RPMI7951 (cell line): ENCODE measurements around the gene GRB2. TPM values are rescaled to one million over a fixed set of nuclear protein-coding genes. Genes with fewer than 3 reads are reported as not detected.
A peak's percentile ranks its signal among the peaks of the same experiment; 100 is the strongest.
"Not testable (repeated sequence)": the region's sequence is repeated elsewhere in the genome, so short reads cannot be mapped to it uniquely, and the experiment has no call there.

ENCODE experiments used
- DNase-seq: peaks from one replicate; pipeline ENCODE4 v3.0.0-alpha.2; 2012; ENCODE audit warnings: low read depth
- total RNA-seq: library from RNA; depleted of rRNA; stranded (reverse); fragments of >200 nt; shearing (Covaris generic); gene quantifications from 2 replicates; pipeline ENCODE4 v1.2.3, GENCODE V29; 2014; rRNA removed

Gene GRB2
- total RNA-seq, 1 experiment from 2014 or later: 75.1 TPM

DNA sequence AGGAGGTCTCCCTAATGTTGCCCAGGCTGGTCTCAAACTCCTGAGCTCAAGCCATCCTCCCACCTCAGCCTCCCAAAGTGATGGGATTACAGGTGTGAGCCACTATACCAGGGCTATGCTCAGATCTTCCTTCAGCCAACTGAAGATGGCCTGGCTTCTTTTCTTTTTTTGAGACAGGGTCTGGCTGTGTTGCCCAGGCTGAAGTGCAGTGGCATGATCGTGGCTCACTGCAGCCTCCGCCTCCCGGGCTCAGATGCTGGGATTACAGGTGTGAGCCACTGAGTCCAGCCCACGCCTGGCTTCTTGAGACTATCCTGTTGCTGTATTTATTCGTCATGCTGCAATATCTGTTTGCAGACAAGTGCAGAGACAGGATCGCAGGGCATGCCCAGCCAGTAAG lies 120.4 kb downstream of the GRB2 start:
- no peak for DNase-seq

DNA sequence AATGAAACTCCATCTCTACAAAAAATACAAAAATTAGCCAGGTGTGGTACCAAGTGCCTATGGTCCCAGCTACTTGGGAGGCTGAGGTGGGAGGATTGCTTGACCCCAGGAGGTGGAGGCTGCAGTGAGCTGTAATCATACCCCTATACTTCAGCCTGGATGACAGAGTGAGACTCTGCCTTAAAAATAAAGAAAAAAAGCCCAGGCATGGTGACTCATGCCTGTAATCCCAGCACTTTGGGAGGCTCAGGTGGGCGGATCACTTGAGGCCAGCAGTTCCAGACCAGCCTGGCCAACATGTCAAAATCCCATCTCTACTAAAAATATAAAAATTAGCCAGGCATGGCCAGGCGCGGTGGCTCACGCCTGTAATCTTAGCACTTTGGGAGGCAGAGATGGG lies 125.3 kb downstream of the GRB2 start:
- DNase-seq: not testable (repeated sequence)

DNA sequence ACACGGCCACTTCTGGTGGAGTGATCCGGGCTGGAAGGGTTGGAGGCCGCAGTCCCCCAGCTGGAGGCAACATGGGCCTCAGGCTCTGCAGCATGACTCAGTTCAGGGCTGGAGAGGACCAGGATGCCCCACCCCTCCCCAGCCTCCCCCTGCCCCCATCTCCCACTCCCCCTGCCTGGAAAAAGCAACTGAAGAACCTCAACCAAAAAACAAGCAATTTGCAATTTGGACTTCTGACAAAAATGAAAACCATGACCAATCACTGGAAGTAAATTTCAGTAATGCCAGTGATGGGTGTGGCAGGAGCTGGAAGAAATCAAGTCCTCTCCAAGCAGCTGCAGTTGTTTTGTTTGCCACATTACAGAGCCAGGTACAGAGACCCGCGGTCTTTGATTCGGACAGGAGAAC lies 127.8 kb downstream of the GRB2 start:
- DNase-seq: peak; percentile 64

DNA sequence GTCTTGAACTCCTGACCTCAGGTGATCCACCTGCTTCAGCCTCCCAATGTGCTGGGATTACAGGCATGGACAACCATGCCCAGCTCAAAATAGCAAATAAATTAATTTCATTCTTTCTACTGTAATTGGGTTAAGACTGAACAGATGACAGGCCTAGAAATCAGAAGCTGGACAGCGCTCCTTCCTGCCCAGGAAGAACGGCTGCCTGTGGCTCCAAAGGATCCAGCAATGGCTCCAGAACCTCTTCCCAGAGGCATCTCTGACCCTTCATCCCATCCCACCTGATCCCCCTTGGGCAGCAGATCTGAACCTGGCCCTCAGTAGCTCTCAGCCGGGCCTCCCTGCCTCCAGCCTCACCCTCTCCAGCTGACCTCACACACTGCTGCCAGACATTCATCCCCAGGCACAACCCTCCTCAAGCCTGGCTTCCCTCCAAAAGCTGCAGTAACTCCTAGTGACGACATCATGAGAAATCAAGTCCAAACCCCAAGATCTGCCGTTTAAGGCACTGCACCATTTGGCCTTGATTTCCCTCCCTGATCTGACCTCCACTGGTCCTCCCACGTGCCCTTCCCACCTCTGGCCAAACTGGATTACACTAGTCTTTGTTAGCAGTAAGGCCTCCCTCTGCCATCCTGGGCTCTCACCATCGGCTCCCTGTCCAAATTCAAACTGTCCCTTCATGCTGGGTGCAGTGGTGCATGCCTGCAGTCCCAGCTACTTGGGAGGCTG lies 131.3 kb downstream of the GRB2 start:
- peak; percentile 65 for DNase-seq

DNA sequence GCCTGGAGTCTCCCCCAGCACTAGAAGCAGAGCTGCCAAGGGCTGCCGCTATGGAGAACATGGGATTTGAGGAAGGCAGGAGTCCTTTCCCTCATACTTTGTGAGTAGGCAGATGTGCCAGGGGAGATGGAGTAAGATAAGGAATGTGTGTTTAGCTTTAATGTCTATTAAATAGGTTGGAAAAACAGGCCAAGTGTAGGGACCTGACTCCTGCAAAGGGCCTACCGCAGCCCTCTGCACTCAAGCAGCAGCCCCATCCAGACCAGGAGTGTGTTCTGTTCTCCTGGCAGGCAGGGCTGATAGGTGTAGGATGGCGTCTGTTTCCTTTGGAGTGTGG lies 132.7 kb downstream of the GRB2 start:
- DNase-seq: no peak

DNA sequence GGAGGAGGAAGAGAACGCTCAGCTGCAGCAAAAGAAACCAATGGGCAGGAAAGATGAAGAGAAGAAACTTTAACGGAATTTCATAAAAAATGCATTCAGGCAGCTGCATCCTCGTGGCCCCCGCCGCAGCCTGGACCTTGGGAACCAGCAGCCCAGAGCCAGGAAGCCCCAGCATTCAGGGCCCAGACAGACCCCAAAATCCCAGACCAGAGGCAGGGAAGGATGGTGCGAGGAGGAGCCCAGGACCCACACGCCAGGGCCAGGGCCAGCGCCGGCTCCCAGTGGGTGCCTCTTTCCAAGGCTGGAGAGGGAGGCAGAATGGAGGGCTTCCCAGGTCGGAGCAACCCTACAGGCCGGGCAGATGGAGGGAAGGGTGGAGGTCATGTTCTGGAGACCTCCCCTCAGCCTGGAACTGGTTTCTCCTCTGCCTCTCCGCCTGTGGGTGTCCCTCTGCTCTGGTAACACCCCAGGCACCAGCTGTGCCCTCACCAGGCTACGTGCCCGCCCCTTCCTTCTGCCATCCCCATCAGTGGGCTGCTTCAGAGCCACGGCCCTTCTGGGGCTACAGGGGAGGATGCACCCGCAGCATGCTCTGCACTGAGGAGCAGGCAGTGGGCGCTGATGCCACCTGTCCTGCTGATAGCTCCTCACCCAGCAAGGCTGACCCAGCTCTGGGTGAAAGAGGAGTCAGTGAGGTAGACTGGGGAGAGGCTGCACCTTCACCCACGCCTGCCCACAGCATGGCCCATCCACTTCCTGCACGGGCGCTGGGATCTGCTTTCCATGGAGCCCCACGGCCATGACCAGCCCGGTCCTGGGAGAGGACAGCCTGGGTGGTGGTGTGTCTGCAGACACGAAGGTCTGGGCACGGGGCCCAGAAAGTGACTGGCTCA lies 133.3 kb downstream of the GRB2 start:
- DNase-seq: peak; percentile 51

DNA sequence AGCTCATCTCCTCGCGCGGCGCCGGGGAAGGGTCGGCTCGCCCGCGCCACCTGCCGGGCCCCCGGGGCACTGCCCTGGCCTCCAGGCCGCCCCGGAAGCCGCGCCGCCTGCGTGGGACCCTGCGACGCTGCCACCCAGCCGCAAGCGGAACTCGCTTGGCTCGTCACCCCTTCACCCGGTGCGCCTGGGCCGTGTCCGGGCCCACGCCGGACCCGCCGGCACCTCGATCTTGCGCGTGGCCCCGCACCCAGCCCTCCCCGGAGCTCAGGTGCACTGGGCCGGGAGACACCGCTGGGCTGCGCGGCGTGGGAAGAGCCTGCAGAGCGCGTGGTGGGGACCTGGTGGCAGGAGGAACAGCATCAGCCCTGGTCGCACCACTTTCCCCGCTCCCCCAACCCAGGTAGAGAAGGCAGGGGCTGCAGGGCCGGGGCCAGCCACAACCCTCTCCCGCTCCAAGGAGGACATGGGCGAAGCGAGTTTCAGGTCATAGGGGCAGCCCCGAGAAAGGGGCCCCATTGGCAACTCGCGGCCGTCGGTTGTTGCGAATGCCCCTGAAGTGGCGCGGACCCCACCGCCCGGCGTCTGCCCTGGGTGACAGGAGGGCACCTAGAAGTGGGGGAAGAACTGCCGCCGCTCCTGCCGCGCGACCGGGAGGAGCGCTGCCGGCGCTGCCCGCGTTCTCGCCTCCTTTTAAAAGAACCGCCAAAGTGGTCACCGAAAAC lies 134.1 kb downstream of the GRB2 start:
- peak; percentile 68 for DNase-seq

DNA sequence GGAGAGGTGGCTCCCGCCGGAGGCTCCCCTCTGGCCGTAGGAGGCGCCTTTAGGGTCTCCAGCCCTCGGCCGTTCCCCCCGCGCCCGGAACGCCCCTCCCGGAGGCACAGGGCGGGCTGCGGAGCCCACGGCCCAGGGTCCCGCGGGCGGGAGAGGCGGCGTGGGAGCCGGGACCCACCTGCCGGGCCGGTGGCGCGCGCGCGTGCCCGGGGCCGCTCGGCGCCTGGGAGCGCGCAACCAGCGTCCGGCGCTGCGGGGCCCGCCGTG lies 134.6 kb downstream of the GRB2 start, which contains the start of gene MIF4GD:
TSS of gene MIF4GD (minus strand) at position 266 of the 267 bp plus-strand sequence. CDS start 1,036 bp downstream, outside the sequence.
- DNase-seq: no peak

DNA sequence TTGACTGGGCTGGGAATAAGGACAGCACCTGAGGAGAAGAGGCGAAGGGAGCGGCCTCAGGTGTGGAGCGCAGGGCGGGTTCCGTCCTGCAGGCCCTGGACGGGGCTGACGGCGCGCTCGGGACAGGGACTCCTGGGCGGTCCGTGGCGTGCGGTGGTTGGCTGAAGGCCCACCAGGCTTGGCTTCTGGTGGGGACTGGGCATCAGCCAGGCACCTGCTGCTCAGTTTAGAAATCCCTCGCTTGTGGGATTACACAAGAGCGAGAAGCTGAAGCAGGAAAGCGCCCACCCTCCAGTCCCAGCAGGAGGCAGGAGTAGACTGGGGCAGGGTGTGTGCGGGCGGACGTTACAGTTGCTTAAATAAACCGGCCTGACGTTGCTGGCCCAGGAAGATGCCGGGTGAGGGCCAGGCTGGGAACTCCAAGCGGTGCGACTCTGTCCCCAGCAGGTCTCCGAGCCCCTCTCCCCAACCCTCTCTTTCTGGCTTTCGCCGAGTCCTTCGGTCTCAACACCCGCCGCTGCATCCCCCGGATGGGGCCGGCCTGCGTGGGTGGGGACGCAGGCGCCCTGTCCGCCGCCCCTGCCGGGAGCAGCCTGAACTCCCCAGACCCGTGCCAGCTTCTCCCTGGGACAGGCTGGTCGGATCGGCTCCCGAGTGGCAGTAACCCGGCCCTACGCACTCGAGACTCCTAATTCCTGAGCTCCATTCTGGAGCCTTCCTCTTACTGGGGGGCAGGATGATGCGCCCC lies 135.1 kb downstream of the GRB2 start:
- peak; percentile 67 for DNase-seq

DNA sequence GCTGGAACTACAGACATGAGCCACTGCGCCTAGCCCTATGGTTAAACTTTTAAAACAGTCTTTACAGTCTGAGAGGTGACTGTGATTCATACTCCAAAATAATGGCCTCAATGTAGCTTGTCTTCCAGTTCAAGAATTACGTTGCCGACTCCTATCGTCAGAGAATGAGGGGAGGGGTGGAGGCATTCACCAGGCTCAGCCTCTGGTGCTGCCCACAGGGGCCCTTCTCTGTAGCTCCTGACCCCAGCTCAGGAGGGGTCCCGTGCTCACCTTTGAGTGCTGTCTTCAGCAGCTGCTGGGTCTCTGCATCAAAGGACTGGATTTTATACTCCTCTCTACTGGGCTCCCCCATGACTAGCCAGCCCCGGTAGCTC lies 135.6 kb downstream of the GRB2 start:
- no peak for DNase-seq

Other genes starting within 250 kb of the GRB2 start
- gene SUMO2, start 222.7 kb downstream of the GRB2 start, total RNA-seq: 128 and 141 TPM in 2 replicates
- gene NUP85, start 200.0 kb downstream of the GRB2 start, total RNA-seq: 58.0 and 62.7 TPM in 2 replicates
- gene GGA3, start 144.1 kb downstream of the GRB2 start, total RNA-seq: 6.4 and 8.4 TPM in 2 replicates
- 54.8 and 58.2 TPM in 2 replicates for gene MRPS7, start 143.8 kb downstream of the GRB2 start, total RNA-seq
- 7.4 and 9.3 TPM in 2 replicates for gene MIF4GD, start 134.4 kb downstream of the GRB2 start, total RNA-seq
- gene SLC25A19, start 116.2 kb downstream of the GRB2 start, total RNA-seq: 7.3 and 7.9 TPM in 2 replicates
- 12.1 and 15.4 TPM in 2 replicates for gene TMEM94, start 51.0 kb upstream of the GRB2 start, total RNA-seq
- gene CASKIN2, start 109.9 kb upstream of the GRB2 start, total RNA-seq: 4.2 and 5.5 TPM in 2 replicates
- gene TSEN54, start 110.8 kb upstream of the GRB2 start, total RNA-seq: 11.2 and 11.9 TPM in 2 replicates
- gene LLGL2, start 120.0 kb upstream of the GRB2 start, total RNA-seq: 0.49 and 1.2 TPM in 2 replicates
- under 0.01 TPM in 1 of 2 replicates, not detected in the other for gene MYO15B, start 182.1 kb upstream of the GRB2 start, total RNA-seq
- not detected in 2 replicates for gene SMIM5, start 227.8 kb upstream of the GRB2 start, total RNA-seq